SK-N-MC (cell line): ENCODE data around the gene HUWE1.

Source experiments
- EZH2 ChIP-seq: fragments of 200-600 bp; sonication (generic); IDR thresholded peaks from one replicate; pipeline ENCODE4 v1.6.1; 2017; ENCODE audit warnings: antibody characterized with exemption
- FOXP2 ChIP-seq: optimal IDR thresholded peaks from 2 replicates; pipeline ENCODE3; 2011; ENCODE audit warnings: mild to moderate bottlenecking, moderate library complexity; ENCODE audit not compliant: insufficient read depth; ENCODE audit errors: extremely low read length, control extremely low read depth
- POLR2AphosphoS5 ChIP-seq: IDR thresholded peaks from 2 replicates; pipeline ENCODE4 v1.6.1; 2012; ENCODE audit warnings: mild to moderate bottlenecking, low read depth, low read length, borderline replicate concordance

GRCh38 chrX:53644751-53645150, 41.8 kb downstream of the HUWE1 start:
- TF ChIP-seq EZH2: no peak
- no peak for TF ChIP-seq POLR2AphosphoS5
- TF ChIP-seq FOXP2: no peak
